ENCODE data around the gene RHCE.
"Not testable (repeated sequence)": the region's sequence is repeated elsewhere in the genome, so short reads cannot be mapped to it uniquely, and the experiment has no call there.

RHCE gene

DNA sequence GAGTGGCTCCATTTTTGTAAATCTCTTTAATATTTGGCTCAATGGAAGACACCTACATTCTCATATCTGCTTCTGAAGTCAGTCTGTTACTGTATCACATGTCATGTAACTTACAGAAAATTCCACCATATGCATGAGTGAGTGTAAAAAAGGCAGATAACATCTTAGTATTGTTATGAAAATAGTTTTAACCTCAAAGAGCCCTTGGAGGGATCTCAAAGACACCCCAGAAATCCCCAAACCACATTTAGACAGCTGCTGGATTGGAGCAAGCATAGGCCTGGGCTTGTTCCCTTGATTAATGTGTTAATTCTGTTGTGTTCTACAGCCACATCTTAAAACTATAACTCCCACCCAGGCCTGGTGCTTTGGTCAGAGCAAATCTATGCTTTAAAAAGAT, 26.9 kb upstream of the RHCE start:
- DNase-seq (ENCODE audit: insufficient read length) (no peak), FAIRE-seq (peak; percentile 84)
- TF ChIP-seq TAF1 (IDR thresholded peaks at IDR 0.05; ENCODE audit: borderline replicate concordance, low read depth, low read length) (no peak), POLR2A (IDR thresholded peaks at IDR 0.05; ENCODE audit: low read depth, low read length) (no peak), POLR2AphosphoS5 (IDR thresholded peaks at IDR 0.05; ENCODE audit: low read depth, low read length) (no peak)

- TF ChIP-seq TAF1 (IDR thresholded peaks at IDR 0.05; ENCODE audit: borderline replicate concordance, low read depth, low read length) (no peak), POLR2AphosphoS5 (IDR thresholded peaks at IDR 0.05; ENCODE audit: low read depth, low read length) (no peak), POLR2A (IDR thresholded peaks at IDR 0.05; ENCODE audit: low read depth, low read length) (no peak)
- FAIRE-seq (no peak), DNase-seq (ENCODE audit: insufficient read length) (no peak)
Observed at GRCh38 chr1:25445993-25446538, 25.4 kb upstream of the RHCE start.

- peak; percentile 9 for FAIRE-seq
- DNase-seq (ENCODE audit: insufficient read length), result not testable (repeated sequence)
Observed at GRCh38 chr1:25444604-25445003, 24.0 kb upstream of the RHCE start.

DNA sequence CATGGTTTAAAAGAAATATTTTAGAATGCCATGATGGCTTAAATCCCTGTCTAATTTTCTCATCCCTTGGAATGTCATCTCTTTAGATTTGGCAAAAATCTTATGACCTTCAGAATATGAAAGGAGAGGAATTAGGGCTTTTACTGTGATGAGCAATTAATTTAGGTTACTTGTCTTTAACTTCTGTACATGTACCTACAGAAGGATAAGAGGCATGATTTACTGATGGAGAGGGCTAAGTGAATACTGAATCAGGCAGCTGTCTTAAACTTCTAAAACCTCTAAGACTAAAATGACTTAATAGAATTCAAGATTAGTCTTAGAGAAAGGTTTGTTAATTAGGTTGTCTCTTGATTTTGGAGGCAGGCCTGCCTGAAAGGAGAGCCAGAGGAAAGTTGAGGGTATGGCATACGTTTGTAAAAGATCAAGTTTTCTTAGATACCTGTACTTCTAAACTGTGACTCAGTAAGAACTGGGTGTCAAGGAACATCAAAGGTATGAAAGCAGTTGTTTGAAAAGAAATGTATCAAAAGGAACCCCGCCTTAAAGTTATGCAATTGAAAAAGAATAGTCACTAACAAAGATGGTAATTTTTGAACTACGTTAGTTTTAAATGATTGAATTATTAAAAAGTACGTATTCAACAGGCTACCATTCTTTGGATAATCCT, 22.5 kb upstream of the RHCE start:
- FAIRE-seq, result peak; percentile 42
- no peak for DNase-seq (ENCODE audit: insufficient read length)
- TF ChIP-seq POLR2A (IDR thresholded peaks at IDR 0.05; ENCODE audit: low read depth, low read length) (no peak), TAF1 (IDR thresholded peaks at IDR 0.05; ENCODE audit: borderline replicate concordance, low read depth, low read length) (no peak), POLR2AphosphoS5 (IDR thresholded peaks at IDR 0.05; ENCODE audit: low read depth, low read length) (no peak)

GRCh38 chr1:25442178-25442577, 21.6 kb upstream of the RHCE start:
- FAIRE-seq, result no peak
- no peak for DNase-seq (ENCODE audit: insufficient read length)
- no peak for TF ChIP-seq POLR2AphosphoS5 (IDR thresholded peaks at IDR 0.05; ENCODE audit: low read depth, low read length)
- TF ChIP-seq POLR2A (IDR thresholded peaks at IDR 0.05; ENCODE audit: low read depth, low read length), result no peak
- TF ChIP-seq TAF1 (IDR thresholded peaks at IDR 0.05; ENCODE audit: borderline replicate concordance, low read depth, low read length), result no peak

DNA sequence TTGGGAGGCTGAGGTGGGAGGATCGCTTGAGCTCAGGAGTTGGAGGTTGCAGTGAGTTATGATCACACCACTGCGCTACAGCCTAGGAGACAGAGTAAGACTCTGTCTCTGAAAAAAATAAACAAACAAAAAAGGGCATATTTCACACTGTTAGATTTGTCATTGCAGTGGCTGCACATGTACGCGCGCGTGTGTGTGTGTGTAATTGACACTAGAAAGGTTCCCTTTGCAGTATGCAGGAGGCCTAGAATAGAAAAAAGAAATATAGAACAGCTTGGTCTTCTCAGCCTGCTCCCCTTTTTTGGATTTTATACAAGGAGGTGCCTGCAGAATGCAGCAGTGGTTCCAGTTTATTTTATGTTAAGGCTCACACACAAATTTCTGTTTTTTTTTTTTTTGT, 18.7 kb upstream of the RHCE start:
- TF ChIP-seq TAF1 (IDR thresholded peaks at IDR 0.05; ENCODE audit: borderline replicate concordance, low read depth, low read length), result no peak
- TF ChIP-seq POLR2A (IDR thresholded peaks at IDR 0.05; ENCODE audit: low read depth, low read length), result no peak
- no peak for TF ChIP-seq POLR2AphosphoS5 (IDR thresholded peaks at IDR 0.05; ENCODE audit: low read depth, low read length)
- FAIRE-seq (no peak), DNase-seq (ENCODE audit: insufficient read length) (no peak)

DNA sequence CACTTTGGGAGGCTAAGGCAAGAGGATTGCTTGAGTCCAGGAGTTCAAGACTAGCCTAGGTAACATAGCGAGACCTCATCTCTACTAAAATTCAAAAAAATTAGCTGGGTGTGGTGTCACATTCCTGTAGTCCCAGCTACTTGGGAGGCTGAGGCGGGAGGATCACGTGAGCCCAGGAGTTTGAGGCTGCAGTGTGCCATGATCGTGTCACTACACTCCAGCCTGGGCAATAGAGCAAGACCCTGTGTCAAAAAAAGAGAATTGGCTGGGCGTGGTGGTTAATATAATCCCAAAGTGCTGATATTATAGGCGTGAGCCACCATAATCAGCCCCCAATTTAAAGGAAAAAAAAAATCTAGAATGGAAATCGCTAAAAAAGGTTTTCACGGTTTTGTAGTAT, 17.0 kb upstream of the RHCE start:
- FAIRE-seq (no peak), DNase-seq (ENCODE audit: insufficient read length) (no peak)
- TF ChIP-seq POLR2A (IDR thresholded peaks at IDR 0.05; ENCODE audit: low read depth, low read length), result no peak

- FAIRE-seq (peak; percentile 75), DNase-seq (ENCODE audit: insufficient read length) (no peak)
- no peak for TF ChIP-seq TAF1 (IDR thresholded peaks at IDR 0.05; ENCODE audit: borderline replicate concordance, low read depth, low read length)
- no peak for TF ChIP-seq POLR2A (IDR thresholded peaks at IDR 0.05; ENCODE audit: low read depth, low read length)
- TF ChIP-seq POLR2AphosphoS5 (IDR thresholded peaks at IDR 0.05; ENCODE audit: low read depth, low read length), result no peak
Observed at GRCh38 chr1:25435397-25436108, 14.9 kb upstream of the RHCE start.

- DNase-seq (ENCODE audit: insufficient read length) (no peak), FAIRE-seq (no peak)
- no peak for TF ChIP-seq TAF1 (IDR thresholded peaks at IDR 0.05; ENCODE audit: borderline replicate concordance, low read depth, low read length)
- TF ChIP-seq POLR2A (IDR thresholded peaks at IDR 0.05; ENCODE audit: low read depth, low read length), result no peak
- no peak for TF ChIP-seq POLR2AphosphoS5 (IDR thresholded peaks at IDR 0.05; ENCODE audit: low read depth, low read length)
Observed at GRCh38 chr1:25433389-25434186, 13.0 kb upstream of the RHCE start.

DNA sequence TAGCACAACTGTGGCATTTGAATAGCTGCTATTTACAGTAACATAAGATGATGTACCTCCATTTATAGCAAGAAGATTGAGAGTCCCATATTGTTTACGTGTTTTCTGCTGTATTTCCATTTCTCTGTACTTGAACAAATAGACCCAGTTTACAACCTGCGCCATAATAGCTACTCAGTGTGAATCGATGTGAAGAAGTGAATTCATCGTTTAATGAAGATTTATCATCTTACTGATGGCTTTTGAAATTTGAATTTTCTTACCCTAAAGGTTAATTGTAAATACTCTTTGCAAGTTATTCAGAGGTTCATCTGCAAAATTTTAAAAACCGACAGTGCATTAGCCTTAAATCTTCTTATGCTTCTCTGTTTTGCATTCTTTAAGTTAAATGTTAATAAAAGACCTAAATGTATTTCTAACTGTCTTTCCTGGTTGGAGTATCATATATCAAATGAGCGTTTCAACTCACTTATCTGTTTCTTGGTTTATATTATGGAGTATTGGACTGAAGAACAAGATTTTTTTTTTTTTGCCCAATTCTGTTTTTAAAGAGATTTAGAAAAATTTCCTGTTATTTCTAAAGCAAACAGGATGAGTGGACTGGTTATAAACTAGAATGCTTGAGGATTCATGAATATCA, 12.2 kb upstream of the RHCE start:
- DNase-seq (ENCODE audit: insufficient read length) (no peak), FAIRE-seq (no peak)
- no peak for TF ChIP-seq POLR2A (IDR thresholded peaks at IDR 0.05; ENCODE audit: low read depth, low read length)
- no peak for TF ChIP-seq POLR2AphosphoS5 (IDR thresholded peaks at IDR 0.05; ENCODE audit: low read depth, low read length)
- TF ChIP-seq TAF1 (IDR thresholded peaks at IDR 0.05; ENCODE audit: borderline replicate concordance, low read depth, low read length), result no peak

DNA sequence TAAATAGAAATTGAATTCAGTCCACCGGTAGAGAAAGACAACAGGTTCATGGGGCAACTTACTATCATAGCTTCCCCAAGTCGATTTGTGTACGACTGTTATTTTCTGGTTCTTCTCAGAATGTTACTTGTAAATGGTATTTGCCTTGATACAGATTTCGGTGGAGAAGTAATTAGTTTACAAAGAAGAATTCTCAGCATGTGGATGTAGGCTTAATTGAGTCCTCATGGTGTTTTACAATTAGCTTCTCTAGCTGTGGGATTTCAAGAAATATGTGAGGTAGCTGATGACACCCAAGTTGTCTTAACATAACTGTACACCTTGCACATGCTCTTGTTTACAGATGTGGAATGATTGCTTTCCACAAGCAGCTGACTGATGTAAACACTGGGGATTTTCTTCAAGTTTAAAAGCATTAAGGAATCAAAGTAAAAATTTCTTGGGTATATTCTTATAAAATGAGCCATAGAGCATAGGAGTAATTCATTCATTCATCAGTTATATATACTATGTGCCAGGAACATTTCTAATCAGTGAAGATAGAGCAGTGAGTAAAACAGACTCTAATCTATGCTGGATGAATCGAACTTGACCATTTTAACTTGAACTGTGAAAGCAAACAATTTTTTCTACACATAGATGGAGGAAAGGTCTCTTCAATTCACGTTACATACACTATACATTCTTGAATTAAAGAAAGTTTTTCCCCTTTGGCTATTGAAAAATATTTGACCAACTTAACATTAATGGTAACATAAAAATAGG, 11.5 kb upstream of the RHCE start:
- FAIRE-seq, result no peak
- no peak for DNase-seq (ENCODE audit: insufficient read length)
- TF ChIP-seq POLR2AphosphoS5 (IDR thresholded peaks at IDR 0.05; ENCODE audit: low read depth, low read length), result no peak

Data from GM12892 (cell line).